Measurements from ENCODE around the gene ARFGEF3.

- no peak for TF ChIP-seq EZH2phosphoT487 (IDR thresholded peaks at IDR 0.05; ENCODE audit: low read depth)
- TF ChIP-seq CTCF (IDR thresholded peaks at IDR 0.05; ENCODE audit: low read depth, low read length): no peak
Measured at GRCh38 chr6:138349891-138350290, 188.2 kb downstream of the ARFGEF3 start.
